ENCODE data around the gene PAK5. TPM values are rescaled to one million over a fixed set of nuclear protein-coding genes. Genes with fewer than 3 reads are reported as not detected.

Gene PAK5
- total RNA-seq, 1 donor from 2014 or later = 0.10 TPM

DNA sequence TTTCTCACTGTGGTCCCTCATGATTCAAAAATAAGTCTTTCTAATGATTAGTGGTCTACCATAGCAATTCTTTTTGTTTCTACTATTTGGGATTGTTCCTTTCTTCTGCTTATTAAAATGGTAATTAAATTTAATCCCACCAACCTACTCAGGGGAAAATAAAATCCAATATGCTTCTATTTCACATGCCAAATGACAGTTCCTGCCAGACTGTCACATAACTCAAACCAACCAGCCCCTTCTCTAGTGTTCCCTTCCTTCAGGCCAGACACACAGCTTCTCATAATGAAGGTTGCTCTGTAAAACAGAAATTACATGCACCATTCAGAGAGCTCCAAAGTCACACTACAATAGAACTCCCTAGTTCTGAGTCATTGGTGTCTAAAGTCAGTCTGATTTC is 23.2 kb downstream of the PAK5 start:
- no peak overlapping the region for H3K4me3 Mint-ChIP-seq (ENCODE audit: unreplicated experiment)
- no peak for TF ChIP-seq CTCF (IDR thresholded peaks at IDR 0.05; ENCODE audit: unreplicated experiment)
- no peaks in the 10 kb centered on the region for H3K4me1 Mint-ChIP-seq (ENCODE audit: unreplicated experiment)
- no peaks in the 10 kb centered on the region for H3K27me3 Mint-ChIP-seq (ENCODE audit: unreplicated experiment)
- H3K27ac Mint-ChIP-seq (ENCODE audit: unreplicated experiment) = no peak overlapping the region
- no peak for DNase-seq (ENCODE audit: low spot score)
- H3K36me3 Mint-ChIP-seq (ENCODE audit: low read depth, unreplicated experiment) = no peaks in the 10 kb centered on the region
- H3K9me3 Mint-ChIP-seq (ENCODE audit: unreplicated experiment) = no peaks in the 10 kb centered on the region

DNA sequence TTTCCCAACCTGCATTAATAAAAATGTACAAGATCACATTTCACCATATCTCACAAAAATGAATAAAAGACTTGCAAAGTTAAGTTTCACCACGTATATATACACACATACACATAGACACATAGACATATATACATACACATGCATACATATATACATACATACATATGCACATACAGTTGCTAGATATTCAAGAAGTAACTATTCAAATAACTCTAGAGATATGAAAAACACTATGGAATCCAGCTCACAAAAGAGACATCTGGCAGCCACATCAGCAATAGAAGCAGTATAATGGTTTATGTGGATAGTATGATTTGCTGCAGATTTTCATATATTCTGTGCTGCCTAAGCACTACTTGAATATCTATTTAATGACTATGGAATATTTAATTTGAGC is 28.1 kb downstream of the PAK5 start:
- no peak overlapping the region for H3K27ac Mint-ChIP-seq (ENCODE audit: unreplicated experiment)
- no peak for TF ChIP-seq CTCF (IDR thresholded peaks at IDR 0.05; ENCODE audit: unreplicated experiment)
- H3K9me3 Mint-ChIP-seq (ENCODE audit: unreplicated experiment) = no peaks in the 10 kb centered on the region
- no peaks in the 10 kb centered on the region for H3K27me3 Mint-ChIP-seq (ENCODE audit: unreplicated experiment)
- no peak overlapping the region for H3K4me3 Mint-ChIP-seq (ENCODE audit: unreplicated experiment)
- DNase-seq (ENCODE audit: low spot score) = no peak
- H3K36me3 Mint-ChIP-seq (ENCODE audit: low read depth, unreplicated experiment) = no peaks in the 10 kb centered on the region
- H3K4me1 Mint-ChIP-seq (ENCODE audit: unreplicated experiment) = no peaks in the 10 kb centered on the region

DNA sequence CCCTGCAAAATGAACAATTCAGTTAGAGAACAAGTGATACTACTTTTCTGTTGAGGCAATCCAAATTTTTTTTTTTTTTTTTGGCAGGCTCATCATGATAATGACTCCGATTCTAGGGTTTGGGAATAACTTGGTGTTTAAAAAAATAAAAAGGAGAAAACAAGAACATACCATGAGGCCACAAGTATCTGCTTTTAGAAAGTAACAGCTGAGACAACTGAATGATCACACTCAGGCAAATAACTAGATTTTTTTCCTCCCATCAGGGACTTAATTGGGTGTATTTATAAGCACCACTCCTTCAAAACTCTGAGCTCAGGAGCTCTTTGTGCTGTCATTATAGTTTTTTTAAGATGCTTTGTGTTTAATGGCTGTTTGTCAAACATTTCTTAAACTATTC is 29.6 kb downstream of the PAK5 start:
- H3K27me3 Mint-ChIP-seq (ENCODE audit: unreplicated experiment) = no peaks in the 10 kb centered on the region
- H3K4me1 Mint-ChIP-seq (ENCODE audit: unreplicated experiment) = no peaks in the 10 kb centered on the region
- no peak for TF ChIP-seq CTCF (IDR thresholded peaks at IDR 0.05; ENCODE audit: unreplicated experiment)
- H3K36me3 Mint-ChIP-seq (ENCODE audit: low read depth, unreplicated experiment) = no peaks in the 10 kb centered on the region
- no peaks in the 10 kb centered on the region for H3K9me3 Mint-ChIP-seq (ENCODE audit: unreplicated experiment)
- no peak for DNase-seq (ENCODE audit: low spot score)
- no peak overlapping the region for H3K4me3 Mint-ChIP-seq (ENCODE audit: unreplicated experiment)
- no peak overlapping the region for H3K27ac Mint-ChIP-seq (ENCODE audit: unreplicated experiment)

- Mint-ChIP-seq H3K9me3 (ENCODE audit: unreplicated experiment) (no peaks in the 10 kb centered on the region), H3K4me1 (ENCODE audit: unreplicated experiment) (no peaks in the 10 kb centered on the region), H3K27ac (ENCODE audit: unreplicated experiment) (no peak overlapping the region), H3K4me3 (ENCODE audit: unreplicated experiment) (no peak overlapping the region), H3K27me3 (ENCODE audit: unreplicated experiment) (no peaks in the 10 kb centered on the region), H3K36me3 (ENCODE audit: low read depth, unreplicated experiment) (no peaks in the 10 kb centered on the region)
- no peak for TF ChIP-seq CTCF (IDR thresholded peaks at IDR 0.05; ENCODE audit: unreplicated experiment)
- DNase-seq (ENCODE audit: low spot score) = no peak
Measured at GRCh38 chr20:9808166-9808565, 30.7 kb downstream of the PAK5 start.

GRCh38 chr20:9807136-9807535 is 31.7 kb downstream of the PAK5 start:
- TF ChIP-seq CTCF (IDR thresholded peaks at IDR 0.05; ENCODE audit: unreplicated experiment) = no peak
- no peaks in the 10 kb centered on the region for H3K4me1 Mint-ChIP-seq (ENCODE audit: unreplicated experiment)
- H3K36me3 Mint-ChIP-seq (ENCODE audit: low read depth, unreplicated experiment) = no peaks in the 10 kb centered on the region
- no peak for DNase-seq (ENCODE audit: low spot score)
- H3K27ac Mint-ChIP-seq (ENCODE audit: unreplicated experiment) = no peak overlapping the region
- no peaks in the 10 kb centered on the region for H3K9me3 Mint-ChIP-seq (ENCODE audit: unreplicated experiment)
- no peaks in the 10 kb centered on the region for H3K27me3 Mint-ChIP-seq (ENCODE audit: unreplicated experiment)
- no peak overlapping the region for H3K4me3 Mint-ChIP-seq (ENCODE audit: unreplicated experiment)
